HL-60/S4 treated with retinoic acid at 250 ng/mL for 4 days and 3 days (cell line): ENCODE results near the gene CATSPERE.
"Not testable (repeated sequence)": the region's sequence is repeated elsewhere in the genome, so short reads cannot be mapped to it uniquely, and the experiment has no call there.

ENCODE experiments used
- in situ Hi-C: fragments of 300-500 bp; cut with MboI; formaldehyde crosslinking; loops from 2 replicates; pipeline ENCODE4 v1.7.0; 2022; ENCODE audit warnings: low sequenced_read_pairs

Gene CATSPERE

GRCh38 chr1:244515680-244516079 is 54.6 kb downstream of the CATSPERE start:
- in situ Hi-C loops = no loop called here

GRCh38 chr1:244536316-244536715 is 75.2 kb downstream of the CATSPERE start:
- in situ Hi-C loops = no loop called here

GRCh38 chr1:244545511-244545910 is 84.4 kb downstream of the CATSPERE start:
- in situ Hi-C loops = no loop called here

- in situ Hi-C loops = no loop called here
Measured at GRCh38 chr1:244548558-244549115, 87.6 kb downstream of the CATSPERE start.

GRCh38 chr1:244552336-244552735 is 91.3 kb downstream of the CATSPERE start:
- in situ Hi-C loops = no loop called here

GRCh38 chr1:244556263-244556662 is 95.2 kb downstream of the CATSPERE start:
- in situ Hi-C loops = no loop called here

- in situ Hi-C loops = no loop called here
Measured at GRCh38 chr1:244557565-244557964, 96.5 kb downstream of the CATSPERE start.

GRCh38 chr1:244559561-244559960 is 98.5 kb downstream of the CATSPERE start:
- in situ Hi-C loops = no loop called here

- in situ Hi-C loops = not testable (repeated sequence)
Measured at GRCh38 chr1:244562877-244563276, 101.8 kb downstream of the CATSPERE start.

GRCh38 chr1:244573768-244574167 is 112.7 kb downstream of the CATSPERE start:
- in situ Hi-C loops = no loop called here

- in situ Hi-C loops = no loop called here
Measured at GRCh38 chr1:244576259-244576892, 115.3 kb downstream of the CATSPERE start.

GRCh38 chr1:244578205-244578604 is 117.1 kb downstream of the CATSPERE start:
- in situ Hi-C loops = not testable (repeated sequence)

GRCh38 chr1:244583358-244583982 is 122.4 kb downstream of the CATSPERE start:
- in situ Hi-C loops = no loop called here

GRCh38 chr1:244585867-244586266 is 124.8 kb downstream of the CATSPERE start:
- in situ Hi-C loops = no loop called here

GRCh38 chr1:244590670-244591069 is 129.6 kb downstream of the CATSPERE start:
- in situ Hi-C loops = no loop called here

- in situ Hi-C loops = no loop called here
Measured at GRCh38 chr1:244598611-244599010, 137.5 kb downstream of the CATSPERE start.

- in situ Hi-C loops = loop anchor here (10.0 to 25.0 kb wide), 2 partner anchors 195 to 437 kb away; no protein-coding TSS in a partner anchor
Measured at GRCh38 chr1:244599937-244600350, 138.9 kb downstream of the CATSPERE start.

- in situ Hi-C loops = loop anchor here (10.0 to 25.0 kb wide), 2 partner anchors 193 to 436 kb away; no protein-coding TSS in a partner anchor
Measured at GRCh38 chr1:244601336-244601735, 140.3 kb downstream of the CATSPERE start.

- in situ Hi-C loops = loop anchor here (10.0 to 25.0 kb wide), 2 partner anchors 191 to 434 kb away; no protein-coding TSS in a partner anchor
Measured at GRCh38 chr1:244603498-244603897, 142.4 kb downstream of the CATSPERE start.

- in situ Hi-C loops = loop anchor here (10.0 to 25.0 kb wide), 2 partner anchors 189 to 431 kb away; no protein-coding TSS in a partner anchor
Measured at GRCh38 chr1:244605835-244606370, 144.8 kb downstream of the CATSPERE start.

GRCh38 chr1:244614113-244614836 is 153.2 kb downstream of the CATSPERE start:
- in situ Hi-C loops = loop anchor here (25.0 kb wide), 1 partner anchor 423 kb away; no protein-coding TSS in a partner anchor
